A673 (cell line): Measurements from ENCODE around the gene SRGAP2. TPM values are rescaled to one million over a fixed set of nuclear protein-coding genes. Genes with fewer than 3 reads are reported as not detected.
"Not testable (repeated sequence)": the region's sequence is repeated elsewhere in the genome, so short reads cannot be mapped to it uniquely, and the experiment has no call there.

Source experiments
- BruUV-seq: library from RNA; stranded (reverse); fragments of 400-500 nt; replicated peaks from 2 replicates; lab custom pipeline; 2021; lab: Mats Ljungman, UMichigan
- CTCF ChIA-PET: fragments of 300-600 bp; sonication (Branson Sonifier 250); formaldehyde crosslinking; loops from one replicate; lab custom pipeline; 2022; ENCODE audit warnings: antibody characterized with exemption; lab: Charles Lee
- POLR2A ChIA-PET: fragments of 300-600 bp; sonication (Branson Sonifier 250); formaldehyde crosslinking; loops from one replicate; lab custom pipeline; 2022; ENCODE audit warnings: antibody characterized with exemption; ENCODE audit not compliant: low non-redundant PET; lab: Charles Lee
- DNase-seq: peaks from one replicate; pipeline ENCODE4 v3.0.0-alpha.2; 2015; ENCODE audit warnings: low spot score
- H3K27ac ChIP-seq: fragments of 200-600 bp; sonication (generic); 2 replicates; pipeline ENCODE4 v1.5.1; 2016; ENCODE audit warnings: mixed run types, low read depth, mild to moderate bottlenecking, mixed read lengths, antibody characterized with exemption, low read length; ENCODE audit not compliant: poor library complexity, severe bottlenecking
- H3K27me3 ChIP-seq: fragments of 200-600 bp; sonication (generic); replicated peaks from 2 replicates; pipeline ENCODE4 v1.6.1; 2017; ENCODE audit warnings: mixed run types, low read depth, mild to moderate bottlenecking, mixed read lengths, antibody characterized with exemption, low read length; ENCODE audit not compliant: insufficient read depth, poor library complexity
- H3K36me3 ChIP-seq: fragments of 200-600 bp; sonication (generic); 2 replicates; pipeline ENCODE4 v1.6.1; 2016; ENCODE audit warnings: mixed run types, mild to moderate bottlenecking, mixed read lengths, antibody characterized with exemption, low read length; ENCODE audit not compliant: insufficient read depth, poor library complexity, severe bottlenecking
- H3K4me1 ChIP-seq: fragments of 200-600 bp; sonication (generic); 2 replicates; pipeline ENCODE4 v1.6.1; 2017; ENCODE audit warnings: mixed run types, mild to moderate bottlenecking, mixed read lengths, antibody characterized with exemption, low read length; ENCODE audit not compliant: insufficient read depth, poor library complexity, severe bottlenecking
- H3K4me3 ChIP-seq: fragments of 200-600 bp; sonication (generic); 2 replicates; pipeline ENCODE4 v1.5.1; 2016; ENCODE audit warnings: low read depth, mixed run types, mild to moderate bottlenecking, mixed read lengths, low read length; ENCODE audit not compliant: poor library complexity, severe bottlenecking
- H3K9me3 ChIP-seq: fragments of 200-600 bp; sonication (generic); 2 replicates; pipeline ENCODE4 v1.6.1; 2016; ENCODE audit warnings: mixed run types, low read depth, mild to moderate bottlenecking, mixed read lengths, antibody characterized with exemption, low read length; ENCODE audit not compliant: poor library complexity, severe bottlenecking
- intact Hi-C: fragments of 100-400 bp; cut with micrococcal nuclease; formaldehyde crosslinking; loops from one replicate; pipeline ENCODE4 v1.10.0; 2022; ENCODE audit not compliant: unreplicated experiment
- total RNA-seq: library from RNA; stranded (reverse); gene quantifications from 2 replicates; pipeline ENCODE4 v1.2.3, GENCODE V29; 2021

The SRGAP2 gene
- total RNA-seq, 1 experiment from 2014 or later = 75.4 TPM

- H3K4me1 ChIP-seq, H3K4me3 ChIP-seq, H3K27me3 ChIP-seq, BruUV-seq, H3K9me3 ChIP-seq, POLR2A ChIA-PET, H3K27ac ChIP-seq, DNase-seq, CTCF ChIA-PET, H3K36me3 ChIP-seq, intact Hi-C loops: not testable (repeated sequence)
Observed at GRCh38 chr1:206219514-206220331, 16.4 kb downstream of the SRGAP2 start.

GRCh38 chr1:206220332-206221000 is 17.1 kb downstream of the SRGAP2 start:
- POLR2A ChIA-PET, CTCF ChIA-PET, H3K9me3 ChIP-seq, H3K27ac ChIP-seq, H3K4me1 ChIP-seq, BruUV-seq, DNase-seq, H3K4me3 ChIP-seq, H3K36me3 ChIP-seq, intact Hi-C loops, H3K27me3 ChIP-seq: not testable (repeated sequence)

DNA sequence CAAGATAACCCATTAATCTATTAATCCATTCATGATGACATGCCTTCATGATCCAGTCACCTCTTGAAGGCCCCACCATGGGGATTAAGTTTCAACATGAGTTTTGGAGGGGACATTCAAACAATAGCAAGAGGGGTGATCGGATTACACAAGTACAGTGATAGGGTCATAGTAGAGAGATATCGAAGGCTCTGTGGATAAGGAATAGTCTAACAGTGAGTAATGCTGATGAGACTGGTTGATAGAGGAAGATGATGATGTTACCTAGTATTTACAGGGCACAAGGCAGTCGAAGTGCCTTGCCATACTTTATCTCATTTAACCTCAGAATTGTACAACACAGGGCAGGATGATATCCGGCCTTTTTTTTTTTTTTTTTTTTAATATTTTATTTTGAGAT is 18.2 kb downstream of the SRGAP2 start:
- BruUV-seq, H3K27me3 ChIP-seq, H3K9me3 ChIP-seq, H3K4me3 ChIP-seq, CTCF ChIA-PET, H3K27ac ChIP-seq, POLR2A ChIA-PET, H3K36me3 ChIP-seq, DNase-seq, H3K4me1 ChIP-seq, intact Hi-C loops: not testable (repeated sequence)

GRCh38 chr1:206224190-206224776 is 20.9 kb downstream of the SRGAP2 start:
- H3K4me1 ChIP-seq, H3K9me3 ChIP-seq, CTCF ChIA-PET, POLR2A ChIA-PET, DNase-seq, intact Hi-C loops, H3K36me3 ChIP-seq, BruUV-seq, H3K4me3 ChIP-seq, H3K27ac ChIP-seq, H3K27me3 ChIP-seq: not testable (repeated sequence)

DNA sequence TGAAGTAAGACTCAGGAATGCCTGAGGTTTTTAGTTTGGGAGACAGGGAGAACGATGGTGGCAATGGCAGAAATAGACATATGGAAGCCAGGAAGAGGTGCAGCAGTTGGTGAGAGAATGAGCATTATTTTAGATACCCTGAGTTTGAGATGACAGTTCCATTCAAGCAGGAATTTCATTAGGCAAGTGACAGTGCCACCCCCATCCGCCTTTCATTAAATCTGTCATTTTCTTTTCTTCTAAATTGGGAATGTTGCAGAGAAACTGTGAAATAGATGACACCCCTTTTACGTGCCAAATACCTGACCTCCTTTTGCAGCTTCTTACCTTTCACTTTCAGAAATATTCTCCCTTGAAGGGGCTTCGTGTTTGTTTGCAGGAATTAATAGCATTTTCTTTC is 22.0 kb downstream of the SRGAP2 start:
- CTCF ChIA-PET, H3K4me3 ChIP-seq, H3K9me3 ChIP-seq, BruUV-seq, H3K36me3 ChIP-seq, intact Hi-C loops, DNase-seq, H3K27ac ChIP-seq, H3K27me3 ChIP-seq, H3K4me1 ChIP-seq, POLR2A ChIA-PET: not testable (repeated sequence)

DNA sequence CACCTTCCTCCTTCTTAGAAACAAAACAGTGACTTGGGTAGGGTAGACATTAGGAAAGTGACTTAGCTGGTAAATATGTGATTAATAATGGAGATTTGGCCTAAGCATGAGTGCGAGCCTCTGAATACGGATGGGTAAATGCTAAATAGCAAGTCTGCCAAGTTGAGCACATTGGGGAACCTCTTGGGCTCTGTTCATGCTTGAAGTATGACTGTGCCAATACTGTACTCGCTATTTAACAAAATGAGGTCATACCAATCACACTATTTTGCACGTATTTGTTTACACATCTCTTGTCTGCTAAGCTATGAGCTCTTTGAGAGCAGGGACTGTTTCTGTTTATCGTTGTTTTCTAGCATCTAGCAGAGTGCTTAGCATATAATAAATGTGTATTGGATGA is 23.5 kb downstream of the SRGAP2 start:
- H3K4me3 ChIP-seq, POLR2A ChIA-PET, DNase-seq: not testable (repeated sequence)

GRCh38 chr1:206229286-206229685 is 25.9 kb downstream of the SRGAP2 start:
- DNase-seq, H3K36me3 ChIP-seq, intact Hi-C loops, H3K9me3 ChIP-seq, BruUV-seq, POLR2A ChIA-PET, CTCF ChIA-PET, H3K27me3 ChIP-seq, H3K27ac ChIP-seq, H3K4me1 ChIP-seq, H3K4me3 ChIP-seq: not testable (repeated sequence)

More for the DNA sequence above, 23.5 kb downstream of the SRGAP2 start:
- CTCF ChIA-PET, H3K36me3 ChIP-seq, intact Hi-C loops, H3K27ac ChIP-seq, H3K9me3 ChIP-seq, H3K4me1 ChIP-seq, H3K27me3 ChIP-seq, BruUV-seq: not testable (repeated sequence)
